ENCODE measurements around the gene IFRD2.

The IFRD2 gene

DNA sequence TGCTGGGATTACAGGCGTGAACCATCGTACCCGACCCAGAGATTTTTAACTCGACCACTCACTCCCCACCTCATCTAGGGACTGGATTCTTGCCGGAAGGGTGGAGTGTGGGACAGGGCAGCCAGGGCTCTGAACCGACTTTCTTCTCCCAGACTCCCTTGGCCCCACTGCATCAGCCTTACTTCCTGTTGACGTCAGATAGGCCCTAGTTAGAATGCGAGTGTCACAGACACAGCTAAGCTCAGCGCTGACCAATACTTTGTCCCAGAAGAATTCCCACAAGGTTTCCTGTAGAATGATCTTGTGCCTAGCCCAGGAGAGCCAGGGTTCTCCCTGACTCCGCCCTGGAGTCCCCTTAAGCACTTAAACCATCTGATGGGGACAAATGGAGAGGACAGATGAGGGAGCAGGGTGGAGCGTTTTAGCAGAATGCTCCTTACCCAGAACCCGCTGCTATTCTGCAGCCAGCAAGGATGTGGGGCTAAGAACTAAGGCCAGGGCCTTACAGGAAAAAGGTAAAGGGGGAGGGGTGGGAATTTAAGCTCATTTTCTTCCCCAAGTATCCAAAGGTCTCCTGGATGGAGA lies 41.6 kb upstream of the IFRD2 start:
- no peaks in the 10 kb centered on the region for H3K9me3 ChIP-seq (ENCODE audit: control insufficient read depth, insufficient read depth, low read length)
- peaks cover 7% of the 10 kb centered on the region for H3K27me3 ChIP-seq (ENCODE audit: control insufficient read depth, insufficient read depth, low read length)
- no peak overlapping the region for H3K4me3 ChIP-seq (ENCODE audit: low read depth, low read length)
- no peak overlapping the region for H3K9ac ChIP-seq (ENCODE audit: low read depth, low read length)
- peaks cover 24% of the 10 kb centered on the region for H3K36me3 ChIP-seq (ENCODE audit: control insufficient read depth, insufficient read depth, low read length)
- peaks cover 3% of the 10 kb centered on the region for H3K4me1 ChIP-seq (ENCODE audit: control insufficient read depth, insufficient read depth, low read length)

DNA sequence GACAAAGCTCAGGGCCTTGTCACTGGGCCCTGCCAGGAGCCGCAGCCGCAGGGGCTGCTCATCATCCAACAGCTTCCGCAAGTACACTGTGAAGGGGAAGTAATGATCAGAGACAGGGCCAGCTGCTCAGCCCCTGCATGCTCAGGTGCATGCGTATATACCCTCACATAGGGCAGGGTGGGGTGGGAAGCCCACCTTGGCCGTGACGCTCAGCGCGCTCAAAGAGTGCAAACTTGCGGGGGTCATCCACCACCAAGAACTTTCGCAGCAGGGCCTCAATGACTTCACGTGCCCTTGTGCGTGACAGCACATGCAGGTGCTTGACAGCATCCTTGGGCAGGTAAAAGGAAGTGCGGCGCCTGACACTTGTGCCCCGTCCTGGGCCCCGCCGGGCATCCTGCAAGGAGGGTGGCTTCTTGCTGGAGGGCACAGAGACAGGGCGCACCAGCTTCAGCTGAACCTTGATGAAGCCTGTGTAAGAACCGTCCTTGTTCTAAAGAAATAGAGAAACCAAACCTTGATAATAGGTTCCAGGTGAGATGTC lies 39.2 kb upstream of the IFRD2 start:
- Histone ChIP-seq H3K27me3 (ENCODE audit: control insufficient read depth, insufficient read depth, low read length) (no peaks in the 10 kb centered on the region), H3K9me3 (ENCODE audit: control insufficient read depth, insufficient read depth, low read length) (no peaks in the 10 kb centered on the region), H3K4me1 (ENCODE audit: control insufficient read depth, insufficient read depth, low read length) (peaks cover 3% of the 10 kb centered on the region), H3K4me3 (ENCODE audit: low read depth, low read length) (no peak overlapping the region), H3K36me3 (ENCODE audit: control insufficient read depth, insufficient read depth, low read length) (peaks cover 24% of the 10 kb centered on the region), H3K9ac (ENCODE audit: low read depth, low read length) (no peak overlapping the region)

DNA sequence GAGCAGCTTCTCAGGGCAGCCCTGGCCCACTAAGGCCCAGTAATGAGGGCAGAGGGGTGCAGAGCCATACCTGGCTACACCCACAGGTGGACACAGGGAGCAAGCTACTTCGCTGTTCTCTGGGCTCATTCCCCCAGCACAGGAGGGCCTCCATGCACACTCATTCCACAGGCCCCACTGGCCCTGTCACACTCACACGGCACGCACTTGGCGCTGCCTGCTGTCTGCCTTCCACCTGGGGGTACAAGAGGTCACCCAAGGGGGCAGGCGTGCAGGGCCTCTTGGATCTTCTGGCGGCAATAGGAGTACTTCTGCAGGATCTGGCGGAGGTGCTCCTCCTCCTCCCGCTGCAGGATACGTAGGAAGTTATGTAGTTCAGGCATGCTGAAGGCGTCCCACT lies 38.1 kb upstream of the IFRD2 start:
- Histone ChIP-seq H3K4me3 (ENCODE audit: low read depth, low read length) (no peak overlapping the region), H3K4me1 (ENCODE audit: control insufficient read depth, insufficient read depth, low read length) (peaks cover 3% of the 10 kb centered on the region), H3K36me3 (ENCODE audit: control insufficient read depth, insufficient read depth, low read length) (peaks cover 32% of the 10 kb centered on the region)

DNA sequence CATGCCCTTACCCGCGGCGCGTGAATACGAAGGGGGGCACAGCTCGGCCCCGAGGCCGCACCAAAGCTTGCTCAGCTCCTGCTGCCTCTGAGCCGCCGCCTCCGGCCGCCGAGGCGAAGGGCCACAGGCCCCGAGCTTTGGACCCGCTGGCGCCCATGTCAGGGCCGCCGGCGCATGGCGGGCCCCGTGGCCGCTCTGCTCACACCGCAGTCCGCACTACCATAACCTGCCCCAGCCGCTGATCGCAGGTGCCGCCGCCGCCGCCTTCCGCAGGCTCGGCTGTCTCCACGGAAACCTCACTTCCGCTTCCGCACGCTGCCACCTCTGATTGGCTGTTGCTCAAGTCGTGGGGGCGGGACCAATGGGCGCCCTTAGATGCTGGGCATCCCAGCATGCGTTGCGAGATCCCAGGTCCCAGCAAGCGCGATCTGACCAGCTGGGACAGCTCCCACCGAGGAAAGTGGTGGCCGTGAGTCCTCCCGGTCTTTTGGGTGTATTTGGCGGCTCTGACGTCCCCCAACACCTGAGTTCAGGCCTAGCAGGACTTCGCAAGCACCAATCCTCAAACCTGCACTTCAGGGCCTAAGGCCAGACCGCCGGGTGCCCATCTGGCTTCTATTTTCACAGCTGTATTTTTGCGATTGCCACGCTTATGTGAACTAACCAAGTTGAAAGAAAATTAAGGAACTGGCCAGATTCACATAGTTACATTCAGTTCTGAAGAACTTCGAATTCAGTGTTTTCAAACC lies 35.9 kb upstream of the IFRD2 start, which contains the start of gene TUSC2:
Gene TUSC2, minus strand, starts transcription at position 281 of the 749 bp plus-strand sequence. Its CDS starts 124 bp downstream, at position 157.
- H3K9ac ChIP-seq (ENCODE audit: low read depth, low read length) = peak within 1 kb of the TSS; percentile 81
- peaks cover 30% of the 10 kb centered on the region for H3K36me3 ChIP-seq (ENCODE audit: control insufficient read depth, insufficient read depth, low read length)
- no peaks in the 10 kb centered on the region for H3K9me3 ChIP-seq (ENCODE audit: control insufficient read depth, insufficient read depth, low read length)
- H3K4me1 ChIP-seq (ENCODE audit: control insufficient read depth, insufficient read depth, low read length) = no peaks in the 10 kb centered on the region
- no peaks in the 10 kb centered on the region for H3K27me3 ChIP-seq (ENCODE audit: control insufficient read depth, insufficient read depth, low read length)
- peak within 1 kb of the TSS; percentile 76 for H3K4me3 ChIP-seq (ENCODE audit: low read depth, low read length)

More for the DNA sequence above, 38.1 kb upstream of the IFRD2 start:
- H3K27me3 ChIP-seq (ENCODE audit: control insufficient read depth, insufficient read depth, low read length) = no peaks in the 10 kb centered on the region
- H3K9me3 ChIP-seq (ENCODE audit: control insufficient read depth, insufficient read depth, low read length) = no peaks in the 10 kb centered on the region
- H3K9ac ChIP-seq (ENCODE audit: low read depth, low read length) = no peak overlapping the region

DNA sequence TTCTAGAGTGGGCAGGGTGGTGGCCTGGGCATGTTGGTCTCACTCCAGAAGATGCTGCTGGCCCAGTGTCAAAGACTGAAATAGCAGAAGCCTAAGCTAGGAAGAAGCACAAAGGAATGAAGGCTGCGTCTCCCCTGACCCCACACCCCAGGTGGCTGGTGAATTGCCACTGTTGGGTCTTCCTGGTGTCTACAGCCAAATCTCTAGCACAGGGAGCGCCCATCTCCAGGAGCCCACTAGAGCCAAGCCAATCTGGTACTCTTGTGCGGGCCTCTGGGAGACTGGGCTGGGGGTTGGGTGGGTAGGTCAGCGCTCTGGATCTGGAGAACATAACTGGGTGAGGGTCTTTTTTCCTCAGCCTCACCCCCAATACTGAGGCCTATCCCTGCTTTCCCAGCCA lies 34.9 kb upstream of the IFRD2 start:
- Histone ChIP-seq H3K4me1 (ENCODE audit: control insufficient read depth, insufficient read depth, low read length) (peaks cover 3% of the 10 kb centered on the region), H3K9ac (ENCODE audit: low read depth, low read length) (peak overlapping the region; percentile 66), H3K9me3 (ENCODE audit: control insufficient read depth, insufficient read depth, low read length) (no peaks in the 10 kb centered on the region), H3K27me3 (ENCODE audit: control insufficient read depth, insufficient read depth, low read length) (no peaks in the 10 kb centered on the region), H3K36me3 (ENCODE audit: control insufficient read depth, insufficient read depth, low read length) (peaks cover 26% of the 10 kb centered on the region), H3K4me3 (ENCODE audit: low read depth, low read length) (peak overlapping the region; percentile 76)

DNA sequence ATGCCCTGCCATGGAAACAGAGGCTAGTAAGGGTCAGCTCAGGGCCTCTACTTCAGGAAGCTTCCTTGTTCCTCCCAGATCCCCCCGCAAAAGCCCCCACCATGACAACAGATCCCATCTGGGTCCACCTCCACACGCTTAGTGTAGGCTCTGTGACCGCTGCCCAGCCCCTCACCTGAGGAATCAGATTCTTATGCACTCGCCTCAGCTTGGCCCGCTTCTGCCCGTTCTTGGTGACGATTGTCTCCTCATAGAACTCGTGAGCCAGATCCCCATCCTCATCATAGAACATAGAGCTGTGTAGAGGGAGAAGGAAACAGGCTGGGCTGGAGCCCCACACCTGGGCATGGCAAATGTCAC lies 33.9 kb upstream of the IFRD2 start:
- Histone ChIP-seq H3K4me1 (ENCODE audit: control insufficient read depth, insufficient read depth, low read length) (peaks cover 3% of the 10 kb centered on the region), H3K27me3 (ENCODE audit: control insufficient read depth, insufficient read depth, low read length) (no peaks in the 10 kb centered on the region), H3K36me3 (ENCODE audit: control insufficient read depth, insufficient read depth, low read length) (peaks cover 18% of the 10 kb centered on the region), H3K9ac (ENCODE audit: low read depth, low read length) (no peak overlapping the region), H3K9me3 (ENCODE audit: control insufficient read depth, insufficient read depth, low read length) (no peaks in the 10 kb centered on the region), H3K4me3 (ENCODE audit: low read depth, low read length) (no peak overlapping the region)

DNA sequence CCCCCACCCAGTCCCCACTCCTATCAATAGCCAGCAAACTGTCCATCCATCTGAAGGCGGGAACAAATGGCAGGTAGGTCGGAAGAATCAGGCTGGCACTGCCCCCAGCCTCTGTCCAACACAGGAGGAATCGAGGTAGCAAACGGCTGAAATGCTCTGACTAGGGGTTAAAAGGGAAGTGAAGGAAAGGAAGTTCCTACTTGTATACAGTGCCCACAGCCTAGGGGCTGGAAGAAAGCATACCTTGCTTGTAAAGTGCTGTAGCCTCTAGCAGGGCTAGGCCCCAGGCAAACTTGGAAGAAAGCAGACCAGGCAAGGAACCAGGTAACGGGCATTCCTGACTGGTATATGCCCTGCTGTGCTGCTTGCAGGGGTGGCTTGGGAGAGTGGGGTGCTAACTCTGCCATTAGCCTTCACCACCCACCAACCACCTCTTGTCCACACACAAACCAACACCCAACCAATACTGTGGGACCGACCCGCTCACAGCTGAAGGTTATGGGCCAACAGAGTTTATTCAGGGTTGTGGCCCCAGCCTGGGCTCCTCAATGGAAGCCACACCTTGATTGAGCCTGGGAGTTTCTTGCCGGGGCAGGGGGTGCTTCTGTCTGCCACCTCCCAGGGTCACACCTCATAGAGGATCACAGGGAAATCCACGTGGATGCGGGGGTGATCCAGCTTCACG lies 33.4 kb upstream of the IFRD2 start:
- Histone ChIP-seq H3K36me3 (ENCODE audit: control insufficient read depth, insufficient read depth, low read length) (peaks cover 13% of the 10 kb centered on the region), H3K4me1 (ENCODE audit: control insufficient read depth, insufficient read depth, low read length) (peaks cover 3% of the 10 kb centered on the region), H3K9me3 (ENCODE audit: control insufficient read depth, insufficient read depth, low read length) (no peaks in the 10 kb centered on the region), H3K27me3 (ENCODE audit: control insufficient read depth, insufficient read depth, low read length) (no peaks in the 10 kb centered on the region), H3K4me3 (ENCODE audit: low read depth, low read length) (no peak overlapping the region), H3K9ac (ENCODE audit: low read depth, low read length) (no peak overlapping the region)

DNA sequence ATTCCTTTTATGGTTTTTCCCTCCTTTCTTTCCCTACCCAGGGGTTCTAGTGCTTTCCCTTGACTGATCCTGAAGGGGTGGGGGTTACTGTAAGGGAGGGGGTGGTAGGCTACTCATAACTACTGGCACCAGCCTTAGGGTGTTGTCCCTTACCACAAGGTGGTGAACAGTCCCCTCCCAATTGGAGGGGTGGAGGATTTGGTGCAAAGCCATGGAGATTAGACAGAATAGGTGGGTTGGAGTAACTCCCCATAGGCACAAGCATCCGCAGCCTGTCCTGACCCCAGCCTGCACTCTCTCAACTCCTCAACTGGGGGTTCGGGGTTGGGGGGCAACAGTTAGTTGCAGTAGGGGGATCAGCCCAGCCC lies 32.9 kb upstream of the IFRD2 start:
- no peaks in the 10 kb centered on the region for H3K27me3 ChIP-seq (ENCODE audit: control insufficient read depth, insufficient read depth, low read length)
- no peak overlapping the region for H3K9ac ChIP-seq (ENCODE audit: low read depth, low read length)
- H3K9me3 ChIP-seq (ENCODE audit: control insufficient read depth, insufficient read depth, low read length) = no peaks in the 10 kb centered on the region
- H3K4me1 ChIP-seq (ENCODE audit: control insufficient read depth, insufficient read depth, low read length) = peaks cover 5% of the 10 kb centered on the region
- peaks cover 9% of the 10 kb centered on the region for H3K36me3 ChIP-seq (ENCODE audit: control insufficient read depth, insufficient read depth, low read length)
- no peak overlapping the region for H3K4me3 ChIP-seq (ENCODE audit: low read depth, low read length)

DNA sequence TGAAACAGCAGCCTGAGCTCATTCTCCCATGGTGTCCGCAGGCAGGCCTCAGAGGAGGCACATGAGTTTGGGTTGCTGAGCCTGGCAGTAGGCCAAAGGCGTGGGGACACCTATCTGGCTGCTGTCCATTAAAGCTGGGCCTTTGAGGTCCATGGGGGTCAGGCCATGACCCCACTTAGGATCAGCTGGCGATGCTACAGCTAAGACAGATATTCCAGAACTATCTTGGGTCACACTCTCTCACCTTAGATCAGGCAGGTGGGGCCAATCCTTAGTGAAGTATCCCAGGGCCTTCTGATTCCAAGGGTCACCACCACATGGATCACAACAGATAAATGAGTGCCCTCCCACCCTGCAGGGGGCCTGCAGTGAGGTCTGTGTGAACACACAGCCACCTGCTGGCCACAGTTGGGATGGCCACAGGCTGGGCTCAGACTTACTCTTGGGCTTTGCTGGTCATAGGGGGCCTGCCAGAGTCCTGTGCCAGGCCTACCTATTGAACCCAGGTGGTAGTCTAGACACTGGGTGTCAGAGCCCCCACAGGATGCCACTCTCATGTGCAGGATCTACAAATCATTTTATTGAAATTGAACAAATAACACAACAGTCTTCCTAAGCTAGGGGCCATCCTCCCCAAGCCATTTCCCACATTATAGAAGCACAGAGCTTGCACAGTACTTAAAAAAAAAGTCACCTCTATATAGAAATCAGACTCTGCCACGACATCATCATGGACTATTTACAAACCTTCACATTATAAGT lies 32.3 kb upstream of the IFRD2 start:
- Histone ChIP-seq H3K4me1 (ENCODE audit: control insufficient read depth, insufficient read depth, low read length) (peaks cover 7% of the 10 kb centered on the region), H3K9me3 (ENCODE audit: control insufficient read depth, insufficient read depth, low read length) (no peaks in the 10 kb centered on the region), H3K36me3 (ENCODE audit: control insufficient read depth, insufficient read depth, low read length) (peaks cover 14% of the 10 kb centered on the region), H3K27me3 (ENCODE audit: control insufficient read depth, insufficient read depth, low read length) (no peaks in the 10 kb centered on the region), H3K9ac (ENCODE audit: low read depth, low read length) (no peak overlapping the region), H3K4me3 (ENCODE audit: low read depth, low read length) (no peak overlapping the region)

DNA sequence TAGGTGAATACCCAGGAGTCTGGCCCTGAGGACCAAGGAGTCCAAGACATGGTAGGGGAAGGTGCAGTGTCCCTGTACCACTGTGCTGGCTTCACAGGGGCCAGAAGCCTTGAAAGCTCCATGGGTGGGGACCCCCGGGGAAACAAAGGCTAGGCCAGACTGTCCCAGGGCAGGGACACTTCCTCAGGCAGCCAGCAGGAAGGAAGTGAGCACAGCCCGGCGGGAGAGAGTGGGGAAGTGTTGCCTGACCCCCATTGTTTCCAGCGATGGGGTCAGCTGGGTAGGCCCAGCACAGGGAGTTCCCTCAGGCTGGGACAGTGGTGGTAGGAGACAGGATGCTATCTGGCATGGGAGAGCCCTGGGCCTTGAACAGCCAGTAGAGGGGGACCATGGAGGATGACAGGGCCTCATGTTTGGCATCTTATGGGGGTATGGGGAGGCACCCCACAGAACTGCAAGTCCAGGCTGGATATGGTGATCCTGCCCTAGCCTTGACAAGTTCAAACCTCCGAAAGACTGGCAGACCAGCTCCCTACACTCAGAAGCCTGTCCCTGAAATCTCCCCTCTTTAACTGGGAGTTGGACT lies 31.5 kb upstream of the IFRD2 start:
- Histone ChIP-seq H3K9me3 (ENCODE audit: control insufficient read depth, insufficient read depth, low read length) (no peaks in the 10 kb centered on the region), H3K9ac (ENCODE audit: low read depth, low read length) (no peak overlapping the region), H3K27me3 (ENCODE audit: control insufficient read depth, insufficient read depth, low read length) (no peaks in the 10 kb centered on the region), H3K4me3 (ENCODE audit: low read depth, low read length) (no peak overlapping the region), H3K36me3 (ENCODE audit: control insufficient read depth, insufficient read depth, low read length) (peaks cover 22% of the 10 kb centered on the region), H3K4me1 (ENCODE audit: control insufficient read depth, insufficient read depth, low read length) (peaks cover 7% of the 10 kb centered on the region)

DNA sequence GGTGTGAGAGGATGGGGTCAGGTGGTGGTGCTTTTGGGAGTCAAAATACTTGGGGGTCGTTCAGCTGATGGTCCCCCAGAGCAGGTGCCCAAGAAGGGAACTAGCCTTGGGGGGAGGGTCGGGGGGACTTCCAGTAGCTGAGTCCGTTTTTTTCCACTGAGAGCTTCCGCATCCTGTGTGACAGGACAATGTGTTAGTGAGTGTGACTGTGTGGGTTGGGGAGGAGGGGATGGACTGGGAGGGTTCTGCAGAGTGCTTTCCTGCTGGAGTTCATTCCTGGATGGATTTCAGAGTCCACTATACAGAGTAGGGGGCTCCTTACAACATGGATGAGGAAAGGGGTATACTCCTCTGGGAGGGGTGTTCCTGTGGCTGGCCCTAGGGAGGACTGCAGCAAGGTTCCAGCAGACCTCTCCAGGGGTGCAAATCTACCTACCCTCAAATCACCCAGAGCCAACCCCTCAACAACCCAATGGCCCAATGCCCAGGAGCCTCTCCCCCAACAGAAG lies 30.9 kb upstream of the IFRD2 start:
- Histone ChIP-seq H3K9ac (ENCODE audit: low read depth, low read length) (no peak overlapping the region), H3K36me3 (ENCODE audit: control insufficient read depth, insufficient read depth, low read length) (peaks cover 28% of the 10 kb centered on the region)

More for the DNA sequence above, 30.9 kb upstream of the IFRD2 start:
- H3K4me1 ChIP-seq (ENCODE audit: control insufficient read depth, insufficient read depth, low read length) = peaks cover 7% of the 10 kb centered on the region
- H3K4me3 ChIP-seq (ENCODE audit: low read depth, low read length) = peak overlapping the region; percentile 99
- no peaks in the 10 kb centered on the region for H3K27me3 ChIP-seq (ENCODE audit: control insufficient read depth, insufficient read depth, low read length)
- no peaks in the 10 kb centered on the region for H3K9me3 ChIP-seq (ENCODE audit: control insufficient read depth, insufficient read depth, low read length)

All from iPS-15b (cell line).